SH-SY5Y (cell line): ENCODE data around the gene SCO2.

Experiments used
- GATA2 ChIP-seq: IDR thresholded peaks from 2 replicates; pipeline ENCODE4 v1.6.1; 2011; ENCODE audit warnings: mild to moderate bottlenecking, low read depth, low read length
- GATA3 ChIP-seq: IDR thresholded peaks from 2 replicates; pipeline ENCODE4 v1.6.1; 2011; ENCODE audit warnings: low read depth, mild to moderate bottlenecking, low read length, moderate library complexity

DNA sequence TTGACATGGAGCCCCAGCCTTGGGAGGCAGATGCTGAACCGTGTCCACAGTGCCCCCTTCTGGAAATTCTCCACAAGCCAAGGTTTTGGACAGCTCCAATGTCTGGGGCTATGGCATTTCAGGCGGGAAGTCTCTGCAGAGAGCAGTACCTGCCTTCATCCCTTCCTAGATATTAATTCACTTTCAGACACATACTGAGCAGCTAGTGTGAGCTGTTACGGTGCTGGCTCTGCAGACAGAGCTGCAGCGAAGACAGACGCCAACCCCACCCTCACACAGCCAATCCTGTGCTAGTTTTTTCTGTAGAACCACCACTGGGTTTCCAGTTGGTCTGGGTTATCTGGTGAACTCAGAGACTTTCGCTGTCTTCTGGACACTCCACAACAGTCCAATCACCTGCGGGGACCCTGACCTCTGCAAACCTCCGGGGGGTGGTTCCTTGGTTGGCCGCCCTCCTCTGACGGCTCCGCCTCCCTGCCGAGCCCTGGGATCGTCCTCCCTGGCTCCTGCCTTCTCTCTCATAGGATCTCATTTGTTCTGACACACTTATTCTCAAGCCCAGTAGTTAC lies 27.0 kb downstream of the SCO2 start:
- TF ChIP-seq GATA2 (no peak), GATA3 (no peak)
